Subcutaneous adipose tissue (tissue), 4 donors: Measurements from ENCODE around the gene C1GALT1C1L. TPM values are rescaled to one million over a fixed set of nuclear protein-coding genes. Genes with fewer than 3 reads are reported as not detected.

ENCODE experiments used
- CTCF ChIP-seq: fragments of 450-650 bp; IDR thresholded peaks from one replicate; pipeline ENCODE4 v1.5.1; 2016; ENCODE audit warnings: low read depth, mild to moderate bottlenecking, control low read depth, antibody characterized with exemption, moderate library complexity
- total RNA-seq, 4 donors: library from RNA; depleted of rRNA; stranded (reverse); fragments of >200 nt; gene quantifications; one replicate each; pipeline ENCODE4 v1.1.0, GENCODE V29; 2016

The C1GALT1C1L gene
- total RNA-seq, 4 donors from 2014 or later, result 1.1 to 2.6 (median 1.6) TPM

GRCh38 chr2:43643680-43644079 is 32.5 kb downstream of the C1GALT1C1L start:
- TF ChIP-seq CTCF, result no peak

GRCh38 chr2:43642363-43642762 is 33.9 kb downstream of the C1GALT1C1L start:
- TF ChIP-seq CTCF, result no peak

GRCh38 chr2:43637030-43637803 is 39.0 kb downstream of the C1GALT1C1L start, which contains the start of gene PLEKHH2:
Gene PLEKHH2 (plus strand): TSS chr2:43637260. CDS start chr2:43644674, 7,414 bp downstream.
- no peak for TF ChIP-seq CTCF

GRCh38 chr2:43636621-43637020 is 39.6 kb downstream of the C1GALT1C1L start:
- TF ChIP-seq CTCF, result no peak

- no peak for TF ChIP-seq CTCF
Observed at GRCh38 chr2:43634604-43635306, 41.5 kb downstream of the C1GALT1C1L start.

GRCh38 chr2:43631618-43632317 is 44.5 kb downstream of the C1GALT1C1L start:
- no peak for TF ChIP-seq CTCF

Other genes starting within 250 kb of the C1GALT1C1L start
- gene THADA, start 80.4 kb downstream of the C1GALT1C1L start, total RNA-seq, result 10 to 100 TPM; 31.8 to 71.9 (median 53.8) TPM
- gene PLEKHH2, start 39.2 kb downstream of the C1GALT1C1L start, total RNA-seq, result 10 to 100 TPM; 38.2 to 85.4 (median 68.7) TPM
- gene DYNC2LI1, start 97.6 kb upstream of the C1GALT1C1L start, total RNA-seq, result 10 to 100 TPM; 32.0 to 41.4 (median 34.5) TPM
- not detected for gene ABCG5, start 162.4 kb upstream of the C1GALT1C1L start, total RNA-seq
- gene ABCG8, start 162.5 kb upstream of the C1GALT1C1L start, total RNA-seq, result under 1 TPM in 1 of 4 donors, not detected in 3; 0.19 TPM